Fibroblast of villous mesenchyme (primary cell): Measurements from ENCODE around the gene SNX19. TPM values are rescaled to one million over a fixed set of nuclear protein-coding genes. Genes with fewer than 3 reads are reported as not detected.

Experiments used
- DNase-seq: peaks from one replicate; pipeline ENCODE4 v3.0.0-alpha.2; 2010; ENCODE audit warnings: low read depth
- H3K4me3 ChIP-seq: 2 replicates; pipeline ENCODE4 v1.5.1; 2011; ENCODE audit warnings: low read depth, mild to moderate bottlenecking, low read length
- total RNA-seq: library from RNA; depleted of rRNA; stranded (reverse); fragments of >200 nt; gene quantifications from 2 replicates; pipeline ENCODE4 v1.2.3, GENCODE V29; 2012
- TF ChIP-seq, protein P1 (sequence below): IDR thresholded peaks from 2 replicates; pipeline ENCODE4 v1.5.1; 2012; ENCODE audit warnings: low read depth, mild to moderate bottlenecking, low read length; ENCODE audit not compliant: insufficient read depth

Gene SNX19
- total RNA-seq, 1 donor: 96.3 TPM

GRCh38 chr11:130886704-130887103, 29.6 kb downstream of the SNX19 start:
- peak; percentile 52 for DNase-seq
- TF ChIP-seq, protein P1, sequence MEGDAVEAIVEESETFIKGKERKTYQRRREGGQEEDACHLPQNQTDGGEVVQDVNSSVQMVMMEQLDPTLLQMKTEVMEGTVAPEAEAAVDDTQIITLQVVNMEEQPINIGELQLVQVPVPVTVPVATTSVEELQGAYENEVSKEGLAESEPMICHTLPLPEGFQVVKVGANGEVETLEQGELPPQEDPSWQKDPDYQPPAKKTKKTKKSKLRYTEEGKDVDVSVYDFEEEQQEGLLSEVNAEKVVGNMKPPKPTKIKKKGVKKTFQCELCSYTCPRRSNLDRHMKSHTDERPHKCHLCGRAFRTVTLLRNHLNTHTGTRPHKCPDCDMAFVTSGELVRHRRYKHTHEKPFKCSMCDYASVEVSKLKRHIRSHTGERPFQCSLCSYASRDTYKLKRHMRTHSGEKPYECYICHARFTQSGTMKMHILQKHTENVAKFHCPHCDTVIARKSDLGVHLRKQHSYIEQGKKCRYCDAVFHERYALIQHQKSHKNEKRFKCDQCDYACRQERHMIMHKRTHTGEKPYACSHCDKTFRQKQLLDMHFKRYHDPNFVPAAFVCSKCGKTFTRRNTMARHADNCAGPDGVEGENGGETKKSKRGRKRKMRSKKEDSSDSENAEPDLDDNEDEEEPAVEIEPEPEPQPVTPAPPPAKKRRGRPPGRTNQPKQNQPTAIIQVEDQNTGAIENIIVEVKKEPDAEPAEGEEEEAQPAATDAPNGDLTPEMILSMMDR: no peak
- no peak overlapping the region for H3K4me3 ChIP-seq

DNA sequence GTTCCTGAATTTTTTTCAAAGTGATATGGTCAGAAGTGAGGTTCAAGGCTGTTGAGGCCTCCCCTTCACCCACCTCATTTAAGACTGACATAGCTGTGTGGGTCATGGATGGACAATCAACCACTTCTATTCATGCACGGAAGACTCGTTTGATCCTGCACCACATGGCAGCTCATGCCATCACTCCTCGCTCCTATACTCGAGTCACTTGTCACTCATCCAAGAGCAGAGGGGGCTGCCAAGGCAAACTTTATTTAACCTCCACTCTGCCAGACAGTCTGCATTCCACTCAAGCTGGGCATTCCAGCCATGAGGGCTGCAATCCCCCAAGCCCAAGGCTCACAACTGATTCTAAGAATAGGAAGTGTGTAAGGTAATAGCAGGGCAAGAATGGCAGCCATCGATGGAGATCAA, 34.1 kb downstream of the SNX19 start:
- TF ChIP-seq, protein P1: no peak
- DNase-seq: no peak
- no peak overlapping the region for H3K4me3 ChIP-seq

DNA sequence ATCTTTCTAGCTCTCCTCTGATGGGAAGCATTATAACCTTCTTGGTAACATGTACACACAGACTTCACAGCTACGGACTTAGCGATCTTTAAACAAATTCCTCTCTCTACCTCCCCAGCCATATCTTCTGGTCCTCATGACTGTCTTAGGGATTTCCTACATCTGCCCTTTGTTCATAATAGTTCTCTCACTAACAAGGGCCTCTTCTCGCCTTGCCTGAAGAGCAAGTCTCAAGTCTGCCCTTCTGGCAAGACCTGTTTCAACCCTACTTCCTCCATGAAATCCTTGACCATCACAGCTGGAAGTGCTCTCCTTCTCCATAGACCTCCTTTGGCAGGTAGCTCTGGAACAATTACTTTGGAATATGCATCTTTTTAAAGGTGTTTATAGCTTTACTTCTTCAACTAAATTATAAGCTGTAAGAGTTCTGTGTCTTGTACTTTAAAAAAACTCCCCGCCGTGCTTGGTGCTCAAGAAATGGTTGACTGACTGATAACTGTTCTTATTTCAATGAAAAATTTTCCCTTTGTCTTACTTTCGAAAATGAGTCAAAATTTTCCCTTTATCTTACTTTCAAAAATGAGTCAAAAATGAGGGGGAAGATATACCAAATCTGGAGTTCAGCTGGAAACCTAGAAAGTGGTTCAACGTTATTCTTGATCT, 34.7 kb downstream of the SNX19 start:
- no peak for DNase-seq
- no peak overlapping the region for H3K4me3 ChIP-seq
- TF ChIP-seq, protein P1: no peak

GRCh38 chr11:130879836-130880235, 36.4 kb downstream of the SNX19 start:
- no peak for DNase-seq
- H3K4me3 ChIP-seq: no peak overlapping the region
- TF ChIP-seq, protein P1: no peak

GRCh38 chr11:130876931-130877915, 39.1 kb downstream of the SNX19 start:
- H3K4me3 ChIP-seq: no peak overlapping the region
- no peak for DNase-seq
- TF ChIP-seq, protein P1: no peak

- TF ChIP-seq, protein P1: no peak
- DNase-seq: no peak
- H3K4me3 ChIP-seq: no peak overlapping the region
Observed at GRCh38 chr11:130876100-130876499, 40.2 kb downstream of the SNX19 start.
